T-helper 22 cell (primary cell): ENCODE results near the gene MMUT.
"Not testable (repeated sequence)": the region's sequence is repeated elsewhere in the genome, so short reads cannot be mapped to it uniquely, and the experiment has no call there.

Source experiments
- DNase-seq: peaks from one replicate; pipeline ENCODE4 v3.0.0-alpha.2; 2020; ENCODE audit warnings: low read depth

Gene MMUT

GRCh38 chr6:49462927-49463611 is at the start of gene MMUT, which contains the start of gene CENPQ:
Gene MMUT (minus strand): TSS chr6:49463253. CDS start chr6:49459466, 3,787 bp downstream.
Gene CENPQ (plus strand): TSS chr6:49463370. CDS start chr6:49470177, 6,807 bp downstream.
- peak; percentile 85 for DNase-seq

DNA sequence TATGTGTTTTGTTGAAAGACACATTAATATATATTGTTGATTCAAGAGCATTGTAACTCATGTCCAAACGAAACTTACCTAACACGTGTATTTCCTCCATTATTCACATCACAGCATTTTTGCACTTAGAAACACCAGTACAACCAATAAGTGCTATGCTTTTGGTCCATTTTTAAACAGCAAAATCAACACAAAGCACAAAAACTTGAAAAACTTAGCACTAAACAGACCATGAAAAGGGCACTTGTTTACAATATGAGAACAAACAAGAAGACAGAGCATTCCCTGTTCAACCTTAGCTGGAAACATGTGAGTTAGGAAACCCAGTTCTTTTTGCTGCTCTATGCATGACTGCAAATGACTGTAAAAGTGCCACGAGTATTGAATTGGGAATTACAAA is 46.3 kb upstream of the MMUT start:
- DNase-seq = no peak

DNA sequence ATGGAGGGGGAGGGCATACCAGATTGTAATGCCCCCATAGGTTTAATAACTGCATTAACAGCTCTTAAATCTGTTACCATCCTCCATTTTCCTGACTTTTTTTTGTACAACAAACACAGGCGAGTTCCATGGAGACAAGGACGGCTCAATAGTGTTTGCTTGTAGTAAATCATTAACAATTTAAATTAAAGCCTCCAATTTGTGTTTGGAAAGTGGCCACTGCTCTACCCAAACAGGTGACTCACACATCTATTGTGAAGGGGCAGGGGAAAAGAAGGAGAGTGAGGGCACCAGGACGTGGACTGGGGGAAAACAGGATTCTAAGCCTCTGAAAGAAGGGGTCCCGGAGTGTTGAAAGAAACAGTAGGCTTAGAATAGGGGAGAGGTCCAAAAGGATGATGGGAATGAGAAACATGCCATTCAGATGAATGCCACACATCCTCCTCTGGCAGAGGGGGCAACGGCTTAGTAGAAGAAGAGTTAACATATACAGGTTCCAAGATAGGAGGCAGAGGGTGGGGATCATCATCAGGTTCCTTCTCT is 43.6 kb upstream of the MMUT start:
- no peak for DNase-seq

- no peak for DNase-seq
Observed at GRCh38 chr6:49504666-49505065, 41.6 kb upstream of the MMUT start.

DNA sequence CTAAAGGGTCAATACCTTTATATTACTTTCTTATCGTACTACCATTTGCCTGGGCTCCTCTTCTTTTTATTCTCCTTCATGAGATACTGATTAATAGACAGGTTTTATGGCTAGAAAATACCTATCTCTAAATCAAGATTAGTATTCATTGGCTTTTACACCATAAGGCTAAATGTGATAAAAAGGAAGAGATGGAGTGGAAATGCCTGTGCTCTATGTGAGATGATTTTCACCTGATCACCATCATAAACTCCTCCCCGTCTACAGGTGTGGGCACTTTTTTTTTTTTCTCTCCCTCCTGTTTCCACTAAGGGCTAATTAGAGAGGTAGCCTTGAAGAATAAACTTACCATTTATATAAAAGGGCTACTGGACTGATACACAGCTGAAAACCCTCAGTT is 36.6 kb upstream of the MMUT start, which contains the start of gene GLYATL3:
Gene GLYATL3, plus strand, starts transcription at position 301 of the 400 bp plus-strand sequence. CDS start 12,068 bp downstream, outside the sequence.
- DNase-seq = no peak

GRCh38 chr6:49499126-49499525 is 36.1 kb upstream of the MMUT start:
- DNase-seq = no peak

DNA sequence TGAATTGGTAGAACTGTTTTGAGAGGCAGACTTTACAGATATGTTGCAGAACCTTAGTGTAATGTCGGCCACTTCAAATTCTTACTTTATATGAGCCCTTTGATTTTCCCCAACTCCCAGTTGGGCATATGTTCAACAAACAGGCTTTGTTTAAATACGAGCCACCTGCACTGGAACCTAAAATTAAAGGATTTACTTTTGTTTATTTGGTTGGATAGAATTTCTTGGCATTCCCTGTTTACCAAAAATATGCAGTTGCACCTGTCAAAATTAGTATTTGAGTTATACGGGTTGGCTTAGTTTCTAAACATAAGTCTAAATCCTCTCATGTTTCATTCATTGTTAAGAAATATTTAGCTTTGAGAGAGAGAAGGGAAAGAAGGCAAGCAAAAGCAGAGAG is 34.3 kb upstream of the MMUT start:
- no peak for DNase-seq

- DNase-seq = no peak
Observed at GRCh38 chr6:49490633-49491032, 27.6 kb upstream of the MMUT start.

- DNase-seq = not testable (repeated sequence)
Observed at GRCh38 chr6:49483380-49483779, 20.3 kb upstream of the MMUT start.

DNA sequence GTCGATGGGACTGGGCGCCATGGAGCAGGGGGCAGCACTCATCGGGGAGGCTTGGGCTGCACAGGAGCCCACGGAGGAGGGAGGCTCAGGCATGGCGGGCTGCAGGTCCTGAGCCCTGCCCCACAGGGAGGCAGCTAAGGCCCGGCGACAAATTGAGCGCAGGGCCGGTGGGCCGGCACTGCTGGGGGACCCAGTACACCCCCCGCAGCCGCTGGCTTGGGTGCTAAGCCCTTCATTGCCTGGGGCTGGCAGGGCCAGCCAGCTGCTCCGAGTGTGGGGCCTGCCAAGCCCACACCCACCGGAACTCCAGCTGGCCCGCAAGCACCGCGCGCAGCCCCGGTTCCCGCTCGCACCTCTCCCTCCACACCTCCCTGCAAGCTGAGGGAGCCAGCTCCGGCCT is 18.8 kb upstream of the MMUT start:
- not testable (repeated sequence) for DNase-seq

GRCh38 chr6:49479308-49479970 is 16.4 kb upstream of the MMUT start:
- DNase-seq = no peak

DNA sequence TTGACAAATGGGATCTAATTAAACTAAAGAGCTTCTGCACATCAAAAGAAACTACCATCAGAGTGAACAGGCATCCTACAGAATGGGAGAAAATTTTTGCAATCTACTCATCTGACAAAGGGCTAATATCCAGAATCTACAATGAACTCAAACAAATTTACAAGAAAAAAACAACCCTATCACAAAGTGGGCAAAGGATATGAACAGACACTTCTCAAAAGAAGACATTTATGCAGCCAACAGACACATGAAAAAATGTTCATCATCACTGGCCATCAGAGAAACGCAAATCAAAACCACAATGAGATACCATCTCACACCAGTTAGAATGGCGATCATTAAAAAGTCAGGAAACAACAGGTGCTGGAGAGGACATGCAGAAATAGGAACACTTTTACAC is 13.5 kb upstream of the MMUT start:
- DNase-seq = not testable (repeated sequence)

GRCh38 chr6:49468042-49468441 is 5.0 kb upstream of the MMUT start:
- DNase-seq = no peak

- DNase-seq = no peak
Observed at GRCh38 chr6:49464691-49465090, 1.6 kb upstream of the MMUT start.

GRCh38 chr6:49463612-49463967 is 537 bp upstream of the MMUT start:
- no peak for DNase-seq

DNA sequence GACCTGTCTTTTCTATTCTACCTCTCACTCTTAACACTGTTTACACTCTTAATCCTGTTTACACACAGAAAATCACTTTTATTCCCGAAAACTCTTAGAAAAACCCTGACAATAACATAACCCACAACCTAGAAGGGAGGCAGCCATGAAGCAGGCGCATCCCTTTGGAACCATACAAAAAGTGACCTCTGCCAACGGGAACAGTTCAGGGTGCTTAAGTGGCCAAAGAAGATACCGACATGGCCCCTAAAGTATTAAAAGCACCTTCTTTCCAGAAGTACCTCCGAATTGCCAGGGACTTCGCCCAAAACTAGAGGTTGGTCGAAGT is 490 bp downstream of the MMUT start:
- DNase-seq = no peak

DNA sequence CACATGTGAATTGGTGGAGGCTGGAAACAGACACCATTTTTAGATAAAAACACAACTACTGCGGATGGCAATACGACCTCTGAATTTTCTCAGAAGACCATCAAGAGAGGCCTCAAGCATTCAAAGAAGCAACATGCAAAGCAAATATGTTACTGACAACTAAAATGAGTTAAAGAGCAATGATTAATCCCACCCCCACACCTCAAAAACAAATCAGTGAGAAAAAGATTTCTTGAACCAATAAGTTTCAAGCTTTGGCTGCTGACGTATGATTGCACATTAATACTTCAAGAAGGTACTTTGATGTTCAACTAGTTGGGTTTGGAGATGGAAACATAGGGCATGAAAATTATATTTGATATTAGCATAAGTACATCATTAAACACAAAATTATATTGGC is 982 bp downstream of the MMUT start:
- DNase-seq = no peak

DNA sequence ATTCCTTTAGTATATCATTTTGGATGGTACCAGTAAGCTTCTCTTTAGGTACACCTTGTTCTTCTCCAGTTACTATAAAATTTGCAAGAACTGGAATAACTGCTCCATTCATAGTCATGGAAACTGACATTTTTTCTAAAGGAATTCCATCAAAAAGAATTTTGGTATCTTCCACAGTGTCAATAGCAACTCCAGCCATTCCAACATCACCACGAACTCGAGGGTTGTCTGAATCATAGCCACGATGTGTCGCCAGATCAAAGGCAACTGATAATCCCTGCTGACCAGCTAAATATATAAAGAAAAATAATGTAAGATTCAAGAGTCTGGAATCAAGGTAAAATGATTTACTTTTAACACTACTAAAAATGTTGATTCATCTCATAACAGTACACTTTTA is 5.3 kb downstream of the MMUT start:
- no peak for DNase-seq

DNA sequence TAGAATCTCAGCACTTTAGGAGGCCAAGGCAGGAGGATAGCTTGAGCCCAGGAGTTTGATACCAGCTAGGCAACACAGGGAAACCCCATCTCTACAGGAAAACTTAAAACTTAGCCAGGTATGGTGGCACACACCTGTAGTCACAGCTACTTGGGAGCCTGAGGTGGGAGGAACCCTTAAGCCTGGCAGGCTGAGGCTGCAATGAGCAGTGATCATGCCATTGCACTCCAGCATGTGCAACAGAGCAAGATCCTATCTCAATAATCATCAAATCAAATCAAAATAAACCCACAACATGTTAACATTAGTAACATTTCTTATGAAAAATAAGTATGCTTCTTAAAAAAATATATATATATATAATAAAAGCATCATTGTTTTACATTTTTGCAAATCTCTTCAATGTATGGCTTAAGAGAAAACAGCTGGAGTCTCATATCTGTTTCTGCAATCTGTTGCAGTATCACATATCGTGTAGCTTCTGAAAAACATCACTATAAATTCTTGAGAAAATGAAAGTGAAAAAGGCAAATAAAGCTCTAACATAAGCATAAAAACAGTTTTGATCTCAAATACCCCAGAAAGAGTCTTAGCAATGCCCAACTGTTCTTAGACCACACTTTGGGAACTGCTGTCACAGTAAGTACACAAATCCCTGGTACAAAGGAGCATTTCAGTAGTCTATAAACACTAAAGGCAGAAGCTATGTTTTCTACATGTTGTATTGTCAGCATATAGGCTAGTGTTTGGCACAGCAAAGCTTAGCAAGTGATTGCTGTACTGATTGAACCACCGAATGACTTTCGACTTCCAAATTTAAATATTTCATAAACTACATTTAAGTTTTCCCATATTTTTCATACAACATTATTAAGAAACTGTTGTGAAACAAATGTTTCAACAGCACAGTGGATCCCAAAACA is 8.0 kb downstream of the MMUT start:
- DNase-seq = no peak

- no peak for DNase-seq
Observed at GRCh38 chr6:49453221-49453620, 9.8 kb downstream of the MMUT start.

DNA sequence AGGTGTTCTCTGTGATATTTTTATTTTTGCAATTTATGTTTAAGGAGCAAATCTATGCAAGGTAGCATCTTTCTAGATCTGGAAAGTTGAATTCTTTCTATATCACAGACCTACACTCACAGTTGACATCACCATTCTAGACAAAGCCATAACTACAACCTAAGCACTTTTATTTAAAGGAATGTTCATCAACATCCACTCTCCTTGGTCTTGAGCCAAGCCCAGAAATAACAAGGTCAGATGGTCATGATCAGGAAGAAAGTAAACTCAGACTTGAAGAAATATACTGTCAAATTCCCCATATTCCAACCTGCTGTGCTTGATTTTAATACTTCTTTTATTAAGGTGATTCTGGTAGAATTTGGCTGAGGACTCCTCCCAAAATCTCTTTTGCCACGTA is 32.2 kb downstream of the MMUT start:
- DNase-seq = no peak

- DNase-seq = no peak
Observed at GRCh38 chr6:49430187-49430586, 32.9 kb downstream of the MMUT start.

DNA sequence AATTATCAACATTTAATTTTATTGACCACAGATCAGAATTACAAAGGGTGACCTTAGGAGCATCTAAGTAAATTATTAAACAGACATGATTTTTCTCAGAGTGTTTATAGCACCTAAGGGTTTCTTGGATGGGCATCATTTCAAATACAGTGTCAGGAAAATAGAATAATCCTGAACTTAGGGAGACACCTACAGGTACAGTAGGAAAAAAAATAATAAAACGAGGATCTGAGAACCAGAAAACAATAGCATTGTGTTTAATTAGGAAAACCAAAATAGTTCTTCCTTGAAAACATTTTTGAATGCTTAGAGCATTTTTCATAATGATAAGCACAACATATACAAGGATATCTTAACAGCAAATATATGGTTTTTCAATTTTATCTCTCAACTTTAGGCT is 39.2 kb downstream of the MMUT start:
- DNase-seq = no peak
